IMR-90 (cell line): ENCODE measurements around the gene NEK5. TPM values are rescaled to one million over a fixed set of nuclear protein-coding genes. Genes with fewer than 3 reads are reported as not detected.

Experiments
- ATAC-seq: fragments of 200-7000 bp; cut with Tn5 transposase; 2 replicates; pipeline ENCODE4 v1.9.1; 2020; ENCODE audit warnings: low read depth, mild to moderate bottlenecking, moderate library complexity
- BruUV-seq: library from RNA; stranded (reverse); fragments of 400-500 nt; replicated peaks from 2 replicates; lab custom pipeline; 2021; lab: Mats Ljungman, UMichigan
- CTCF ChIA-PET: fragments of 300-600 bp; formaldehyde crosslinking; extraction: SDS; loops from one replicate; lab custom pipeline; 2021; ENCODE audit warnings: antibody characterized with exemption; lab: Yijun Ruan, JAX
- POLR2A ChIA-PET: fragments of 300-600 bp; sonication (Branson Sonifier 250); formaldehyde crosslinking; loops from one replicate; lab custom pipeline; 2022; ENCODE audit warnings: antibody characterized with exemption; ENCODE audit not compliant: unreplicated experiment; lab: Charles Lee
- DNase-seq: peaks from one replicate; pipeline ENCODE4 v3.0.0; 2013
- H2AFZ ChIP-seq: replicated peaks from 2 replicates; pipeline ENCODE3; 2013; ENCODE audit warnings: low read length, mild to moderate bottlenecking; ENCODE audit not compliant: poor library complexity
- H2AK5ac ChIP-seq: 2 replicates; pipeline ENCODE4 v1.6.1; 2013; ENCODE audit warnings: low read depth, low read length, inconsistent platforms
- H2AK9ac ChIP-seq: replicated peaks from 2 replicates; pipeline ENCODE3; 2013; ENCODE audit warnings: mild to moderate bottlenecking, low read depth, low read length, moderate library complexity; ENCODE audit not compliant: poor library complexity
- H2BK120ac ChIP-seq: 2 replicates; pipeline ENCODE4 v1.6.1; 2013; ENCODE audit warnings: low read depth, low read length, inconsistent platforms
- H2BK15ac ChIP-seq: 3 replicates; pipeline ENCODE4 v1.6.1; 2013; ENCODE audit warnings: low read depth, low read length, inconsistent platforms
- H2BK20ac ChIP-seq: 2 replicates; pipeline ENCODE4 v1.6.1; 2013; ENCODE audit warnings: low read depth, mild to moderate bottlenecking, inconsistent platforms, low read length, moderate library complexity
- H2BK5ac ChIP-seq: 2 replicates; pipeline ENCODE4 v1.6.1; 2013; ENCODE audit warnings: mild to moderate bottlenecking, low read depth, low read length, inconsistent platforms; ENCODE audit not compliant: poor library complexity, severe bottlenecking
- H3K14ac ChIP-seq: replicated peaks from 2 replicates; pipeline ENCODE4 v1.6.1; 2013; ENCODE audit warnings: low read depth, low read length, inconsistent platforms
- H3K18ac ChIP-seq: 2 replicates; pipeline ENCODE4 v1.6.1; 2013; ENCODE audit warnings: low read depth, low read length, control low read depth
- H3K23ac ChIP-seq: 2 replicates; pipeline ENCODE4 v1.6.1; 2013; ENCODE audit warnings: low read depth, low read length, inconsistent platforms
- H3K27ac ChIP-seq: 2 replicates; pipeline ENCODE4 v1.5.1; 2013; ENCODE audit warnings: mild to moderate bottlenecking, control low read depth, low read length; ENCODE audit not compliant: insufficient read depth
- H3K27me3 ChIP-seq: 2 replicates; pipeline ENCODE4 v1.6.1; 2013; ENCODE audit warnings: low read length; ENCODE audit not compliant: control insufficient read depth, insufficient read depth
- H3K36me3 ChIP-seq: 2 replicates; pipeline ENCODE4 v1.6.1; 2013; ENCODE audit warnings: low read length, mixed read lengths; ENCODE audit not compliant: control insufficient read depth, insufficient read depth
- H3K4ac ChIP-seq: 2 replicates; pipeline ENCODE4 v1.6.1; 2013; ENCODE audit warnings: low read depth, low read length, inconsistent platforms
- H3K4me1 ChIP-seq: 2 replicates; pipeline ENCODE4 v1.6.1; 2013; ENCODE audit warnings: low read length, mixed read lengths; ENCODE audit not compliant: control insufficient read depth, insufficient read depth
- H3K4me2 ChIP-seq: 2 replicates; pipeline ENCODE4 v1.6.1; 2013; ENCODE audit warnings: low read depth, mild to moderate bottlenecking, control low read depth, low read length, moderate library complexity
- H3K4me3 ChIP-seq: 2 replicates; pipeline ENCODE4 v1.5.1; 2013; ENCODE audit warnings: low read depth, mild to moderate bottlenecking, control low read depth, low read length, moderate library complexity; ENCODE audit not compliant: insufficient read depth
- H3K56ac ChIP-seq: 2 replicates; pipeline ENCODE4 v1.6.1; 2013; ENCODE audit warnings: low read length, inconsistent platforms; ENCODE audit not compliant: insufficient read depth; ENCODE audit errors: extremely low read depth
- H3K79me1 ChIP-seq, 2 experiments: 2 replicates each; pipeline ENCODE4 v1.6.1; 2013; ENCODE audit warnings: low read length in 2 of 2, inconsistent platforms in 1 of 2, low read depth in 1 of 2
- H3K9ac ChIP-seq: 2 replicates; pipeline ENCODE4 v1.6.1; 2013; ENCODE audit warnings: low read depth, low read length, control low read depth
- H3K9me1 ChIP-seq: 2 replicates; pipeline ENCODE4 v1.6.1; 2013; ENCODE audit warnings: low read length, inconsistent platforms; ENCODE audit not compliant: insufficient read depth
- H3K9me3 ChIP-seq: 2 replicates; pipeline ENCODE4 v1.6.1; 2013; ENCODE audit warnings: low read length; ENCODE audit not compliant: control insufficient read depth, insufficient read depth
- H4K20me1 ChIP-seq: 2 replicates; pipeline ENCODE4 v1.6.1; 2013; ENCODE audit warnings: low read length, inconsistent platforms; ENCODE audit not compliant: insufficient read depth
- H4K5ac ChIP-seq: 2 replicates; pipeline ENCODE4 v1.6.1; 2013; ENCODE audit warnings: mild to moderate bottlenecking, low read depth, low read length, control low read depth
- H4K8ac ChIP-seq, 2 experiments: 2 replicates each; pipeline ENCODE4 v1.6.1; 2013; ENCODE audit warnings: low read depth in 2 of 2, low read length in 2 of 2, control low read depth in 1 of 2, inconsistent platforms in 1 of 2
- H4K91ac ChIP-seq: 2 replicates; pipeline ENCODE4 v1.6.1; 2013; ENCODE audit warnings: low read depth, low read length, inconsistent platforms; ENCODE audit not compliant: insufficient read depth
- BHLHE40 ChIP-seq: fragments of 150-350 bp; IDR thresholded peaks from 2 replicates; pipeline ENCODE4 v1.6.1; 2016; ENCODE audit warnings: mild to moderate bottlenecking, low read depth, low read length
- CHD1 ChIP-seq: IDR thresholded peaks from 2 replicates; pipeline ENCODE4 v1.6.1; 2012; ENCODE audit warnings: low read depth, low read length, improper control_type of control experiment
- CTCF ChIP-seq: conservative IDR thresholded peaks from 2 replicates; pipeline ENCODE4 v1.5.1; 2012; ENCODE audit warnings: mild to moderate bottlenecking, low read depth, low read length, improper control_type of control experiment
- FOS ChIP-seq: fragments of 150-350 bp; IDR thresholded peaks from 2 replicates; pipeline ENCODE4 v1.6.1; 2016; ENCODE audit warnings: low read depth, low read length
- MAZ ChIP-seq: IDR thresholded peaks from 2 replicates; pipeline ENCODE4 v1.6.1; 2012; ENCODE audit warnings: low read depth, mild to moderate bottlenecking, low read length, improper control_type of control experiment, moderate library complexity, borderline replicate concordance
- MXI1 ChIP-seq: IDR thresholded peaks from 2 replicates; pipeline ENCODE4 v1.6.1; 2012; ENCODE audit warnings: low read depth, mild to moderate bottlenecking, low read length, moderate library complexity, borderline replicate concordance
- NFE2L2 ChIP-seq: fragments of 150-350 bp; IDR thresholded peaks from 2 replicates; pipeline ENCODE4 v1.6.1; 2016; ENCODE audit warnings: low read depth, mild to moderate bottlenecking, low read length
- RAD21 ChIP-seq: IDR thresholded peaks from 2 replicates; pipeline ENCODE4 v1.6.1; 2012; ENCODE audit warnings: low read length, improper control_type of control experiment
- RCOR1 ChIP-seq: IDR thresholded peaks from 2 replicates; pipeline ENCODE4 v1.6.1; 2012; ENCODE audit warnings: mild to moderate bottlenecking, low read length, improper control_type of control experiment; ENCODE audit not compliant: insufficient replicate concordance
- RFX5 ChIP-seq: IDR thresholded peaks from 2 replicates; pipeline ENCODE4 v1.8.0; 2012; ENCODE audit warnings: low read depth, mild to moderate bottlenecking, low read length, moderate library complexity
- WGBS, 2 experiments: methylation state at CpG; one replicate each; pipeline versions ENCODE4 v1.1.5 to v1.1.7; 2013; ENCODE audit warnings: missing lambda C conversion rate in 2 of 2; ENCODE audit not compliant: insufficient read length in 1 of 2; ENCODE audit errors: extremely low coverage in 2 of 2; 5-methylcytosine and 5-hydroxymethylcytosine counted together
- dilution Hi-C: fragments of 300-500 bp; cut with HindIII; formaldehyde crosslinking; loops from one replicate; pipeline ENCODE4 v1.14.3; 2018; ENCODE audit warnings: low sequenced_read_pairs; ENCODE audit not compliant: unreplicated experiment
- in situ Hi-C: fragments of 300-500 bp; cut with MboI; formaldehyde crosslinking; loops from 3 replicates; pipeline ENCODE4 v1.14.3; 2019; ENCODE audit warnings: low sequenced_read_pairs, inconsistent platforms, mixed read lengths
- intact Hi-C: fragments of 100-400 bp; cut with micrococcal nuclease; formaldehyde crosslinking; loops from 2 replicates; pipeline ENCODE4 v1.10.0; 2022
- polyA plus RNA-seq, 3 experiments: library from polyadenylated mRNA; depleted of rRNA; stranded (reverse); fragments of >200 nt; gene quantifications; 2 replicates each; pipeline ENCODE4 v1.2.3, GENCODE V29; 2012; ENCODE audit warnings: low replicate concordance in 1 of 3
- total RNA-seq: library from RNA; depleted of rRNA; stranded (reverse); fragments of >200 nt; gene quantifications from 2 replicates; pipeline ENCODE4 v1.2.3, GENCODE V29; 2012
- TF ChIP-seq, protein P1 (sequence below): fragments of 150-350 bp; IDR thresholded peaks from 2 replicates; pipeline ENCODE4 v1.6.1; 2017; ENCODE audit warnings: mild to moderate bottlenecking, antibody characterized with exemption, low read length, low read depth

NEK5 gene
- total and polyA plus RNA-seq, 2 of the 4 experiments (the other 2 are of a cell fraction) = not detected

DNA sequence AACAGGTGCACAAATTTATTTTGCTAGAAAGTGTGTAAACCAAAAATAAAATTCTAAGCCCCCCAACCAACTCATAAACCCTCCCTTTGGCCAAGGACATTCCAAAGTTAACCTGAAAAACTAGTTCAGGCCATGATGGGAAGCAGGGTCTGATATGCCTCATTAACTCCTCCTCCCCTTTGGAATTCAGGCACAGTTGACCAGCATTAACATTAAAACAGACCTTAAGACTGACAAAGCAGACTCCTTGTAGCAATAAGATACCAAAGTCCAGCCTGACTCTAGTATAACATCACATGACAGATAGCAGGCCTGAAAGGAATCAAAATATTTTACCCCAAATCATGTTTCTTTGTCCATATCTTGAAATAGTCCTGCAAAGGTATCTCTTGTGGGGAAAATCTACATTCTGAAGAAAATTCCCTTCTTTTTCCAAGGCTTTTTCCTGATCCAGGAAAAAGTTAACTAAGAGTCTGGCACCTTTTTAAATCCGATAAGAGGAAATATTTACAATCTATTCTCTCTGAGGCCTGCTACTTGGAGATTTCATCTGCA lies 19.7 kb downstream of the NEK5 start:
- TF ChIP-seq RCOR1 (no peak), FOS (no peak), MXI1 (no peak), CHD1 (no peak), BHLHE40 (no peak), RAD21 (no peak), NFE2L2 (no peak), RFX5 (no peak), CTCF (no peak), MAZ (no peak)
- TF ChIP-seq, protein P1, sequence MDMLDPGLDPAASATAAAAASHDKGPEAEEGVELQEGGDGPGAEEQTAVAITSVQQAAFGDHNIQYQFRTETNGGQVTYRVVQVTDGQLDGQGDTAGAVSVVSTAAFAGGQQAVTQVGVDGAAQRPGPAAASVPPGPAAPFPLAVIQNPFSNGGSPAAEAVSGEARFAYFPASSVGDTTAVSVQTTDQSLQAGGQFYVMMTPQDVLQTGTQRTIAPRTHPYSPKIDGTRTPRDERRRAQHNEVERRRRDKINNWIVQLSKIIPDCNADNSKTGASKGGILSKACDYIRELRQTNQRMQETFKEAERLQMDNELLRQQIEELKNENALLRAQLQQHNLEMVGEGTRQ = no peak
- Histone ChIP-seq H2BK5ac (no peak overlapping the region), H4K5ac (no peak overlapping the region), H3K56ac (no peak overlapping the region), H3K36me3 (no peaks in the 10 kb centered on the region), H3K18ac (no peak overlapping the region), H2AK5ac (no peak overlapping the region), H4K8ac (no peak overlapping the region), H2BK120ac (no peak overlapping the region), H3K4me2 (no peak overlapping the region), H3K9ac (no peak overlapping the region), H4K91ac (no peak overlapping the region), H4K20me1 (no peaks in the 10 kb centered on the region), H3K4me1 (no peaks in the 10 kb centered on the region), H2BK15ac (no peak overlapping the region), H3K79me1 (no peaks in the 10 kb centered on the region), H3K9me3 (no peaks in the 10 kb centered on the region), H2BK20ac (no peak overlapping the region), H3K27ac (no peak overlapping the region), H3K23ac (no peak overlapping the region), H2AFZ (no peak overlapping the region), H3K4me3 (no peak overlapping the region), H3K9me1 (no peaks in the 10 kb centered on the region), H2AK9ac (no peak overlapping the region), H3K4ac (no peak overlapping the region), H3K27me3 (peaks cover 7% of the 10 kb centered on the region; the same call in 1 of the 2 replicates), H3K14ac (no peak overlapping the region)
- intact Hi-C loops (no loop called here), dilution Hi-C loops (no loop called here), in situ Hi-C loops (loop anchor here (25.0 kb wide), 1 partner anchor 972 kb away; no protein-coding TSS in a partner anchor)
- ChIA-PET CTCF (no interaction called here), POLR2A (no interaction called here)
- ATAC-seq (no peak), DNase-seq (no peak)
- BruUV-seq = no TSS peak
- WGBS, 2 experiments = no CpG with 5 or more reads among the region's 1 CpG
